Measurements from ENCODE around the gene BRSK2. TPM values are rescaled to one million over a fixed set of nuclear protein-coding genes. Genes with fewer than 3 reads are reported as not detected.
"Not testable (repeated sequence)": the region's sequence is repeated elsewhere in the genome, so short reads cannot be mapped to it uniquely, and the experiment has no call there.

BRSK2 gene
- total and polyA plus RNA-seq, 2 experiments from 2014 or later = 4.7 to 13.6 TPM

DNA sequence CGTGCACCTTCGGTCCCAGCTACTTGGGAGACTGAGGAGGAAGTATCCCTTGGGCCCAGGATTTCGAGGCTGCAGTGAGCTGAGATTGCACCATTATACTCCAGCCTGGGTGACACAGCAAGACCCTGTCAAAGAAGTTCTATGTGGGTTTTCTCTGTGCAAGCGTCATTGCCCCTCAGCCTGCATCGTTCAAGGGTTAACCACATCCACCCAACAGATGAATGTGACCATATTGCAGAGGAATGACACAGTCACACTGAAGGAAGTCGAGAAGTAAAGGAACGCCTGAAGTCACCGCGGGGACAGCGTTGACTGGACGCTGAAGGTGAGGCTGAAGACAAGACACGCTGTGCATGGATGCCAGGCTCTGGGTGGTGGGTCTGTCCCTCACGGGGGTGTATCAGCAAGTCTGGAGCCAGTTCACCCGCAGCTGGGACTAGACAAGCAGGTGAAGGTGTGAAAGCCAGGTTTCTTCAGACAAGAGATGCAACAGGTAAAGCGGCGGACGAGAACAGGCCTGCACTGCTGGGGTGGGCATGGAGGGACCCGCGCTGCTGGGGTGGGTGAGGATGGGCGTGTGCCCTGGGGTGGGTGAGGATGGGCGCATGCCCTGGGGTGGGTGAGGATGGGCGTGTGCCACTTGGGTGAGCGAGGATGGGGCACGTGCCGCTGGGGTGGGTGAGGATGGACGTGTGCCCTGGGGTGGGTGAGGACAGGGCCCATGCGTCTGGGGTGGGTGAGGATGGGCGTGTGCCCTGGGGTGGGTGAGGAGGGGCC is 43.8 kb upstream of the BRSK2 start:
- no peaks in the 10 kb centered on the region for H4K20me1 ChIP-seq (ENCODE audit: insufficient read depth, poor library complexity, severe bottlenecking)
- H3K79me2 ChIP-seq = no peaks in the 10 kb centered on the region
- no peaks in the 10 kb centered on the region for H3K9me2 ChIP-seq (replicated peaks; ENCODE audit: insufficient read depth)
- H3K27ac ChIP-seq = no peak overlapping the region
- H3K9me3 ChIP-seq (ENCODE audit: low read depth) = no peaks in the 10 kb centered on the region
- no peaks in the 10 kb centered on the region for H3K36me3 ChIP-seq (replicated peaks; ENCODE audit: insufficient read depth, low read depth)
- H3K4me3 ChIP-seq = no peak overlapping the region
- H3K4me2 ChIP-seq = no peak overlapping the region
- TF ChIP-seq EZH2 (IDR thresholded peaks at IDR 0.05; ENCODE audit: borderline replicate concordance) = no peak
- TF ChIP-seq, protein P1, sequence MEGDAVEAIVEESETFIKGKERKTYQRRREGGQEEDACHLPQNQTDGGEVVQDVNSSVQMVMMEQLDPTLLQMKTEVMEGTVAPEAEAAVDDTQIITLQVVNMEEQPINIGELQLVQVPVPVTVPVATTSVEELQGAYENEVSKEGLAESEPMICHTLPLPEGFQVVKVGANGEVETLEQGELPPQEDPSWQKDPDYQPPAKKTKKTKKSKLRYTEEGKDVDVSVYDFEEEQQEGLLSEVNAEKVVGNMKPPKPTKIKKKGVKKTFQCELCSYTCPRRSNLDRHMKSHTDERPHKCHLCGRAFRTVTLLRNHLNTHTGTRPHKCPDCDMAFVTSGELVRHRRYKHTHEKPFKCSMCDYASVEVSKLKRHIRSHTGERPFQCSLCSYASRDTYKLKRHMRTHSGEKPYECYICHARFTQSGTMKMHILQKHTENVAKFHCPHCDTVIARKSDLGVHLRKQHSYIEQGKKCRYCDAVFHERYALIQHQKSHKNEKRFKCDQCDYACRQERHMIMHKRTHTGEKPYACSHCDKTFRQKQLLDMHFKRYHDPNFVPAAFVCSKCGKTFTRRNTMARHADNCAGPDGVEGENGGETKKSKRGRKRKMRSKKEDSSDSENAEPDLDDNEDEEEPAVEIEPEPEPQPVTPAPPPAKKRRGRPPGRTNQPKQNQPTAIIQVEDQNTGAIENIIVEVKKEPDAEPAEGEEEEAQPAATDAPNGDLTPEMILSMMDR (IDR thresholded peaks at IDR 0.05; ENCODE audit: poor library complexity) = no peak
- no peak for TF ChIP-seq EZH2phosphoT487 (IDR thresholded peaks at IDR 0.05; ENCODE audit: low read depth, severe bottlenecking, unreplicated experiment)
- no peaks in the 10 kb centered on the region for H3K4me1 ChIP-seq (ENCODE audit: insufficient read depth)
- no peak for DNase-seq (ENCODE audit: low spot score)
- WGBS (ENCODE audit: low lambda C conversion rate, missing lambda C conversion rate) = 88% methylated on average over 22 of the region's 28 CpGs
- no peak overlapping the region for H2AFZ ChIP-seq
- H3K27me3 ChIP-seq = no peaks in the 10 kb centered on the region

DNA sequence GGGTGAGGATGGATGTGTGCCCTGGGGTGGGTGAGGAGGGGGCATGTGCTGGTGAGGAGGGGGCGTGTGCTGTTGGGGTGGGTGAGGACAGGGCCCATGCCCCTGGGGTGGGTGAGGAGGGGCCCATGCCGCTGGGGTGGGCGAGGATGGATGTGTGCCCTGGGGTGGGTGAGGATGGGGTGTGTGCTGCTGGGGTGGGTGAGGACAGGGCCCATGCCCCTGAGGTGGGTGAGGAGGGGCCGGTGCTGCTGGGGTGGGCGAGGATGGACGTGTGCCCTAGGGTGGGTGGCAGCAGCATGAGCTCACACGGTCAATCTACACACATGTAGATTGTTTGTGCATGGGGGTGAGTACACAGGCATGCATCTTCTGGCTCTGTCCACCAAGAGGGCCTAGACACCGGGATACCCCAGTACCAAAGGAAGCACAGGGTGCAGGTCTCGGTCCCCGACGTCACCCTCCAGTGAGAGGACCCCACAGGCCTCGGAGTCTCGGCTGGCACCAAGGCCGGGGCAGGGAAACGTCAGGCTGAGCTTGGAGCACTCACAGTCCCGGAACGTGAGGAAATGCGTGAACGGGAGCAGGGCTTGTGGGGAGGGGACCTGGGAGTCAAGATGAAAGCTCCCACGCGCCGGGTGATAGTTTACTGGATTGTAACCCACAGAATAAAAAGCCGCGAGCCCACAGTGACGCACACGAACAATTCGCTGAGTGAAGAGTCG is 42.9 kb upstream of the BRSK2 start:
- TF ChIP-seq, protein P1 (IDR thresholded peaks at IDR 0.05; ENCODE audit: poor library complexity) = no peak
- no peak for TF ChIP-seq EZH2 (IDR thresholded peaks at IDR 0.05; ENCODE audit: borderline replicate concordance)
- TF ChIP-seq EZH2phosphoT487 (IDR thresholded peaks at IDR 0.05; ENCODE audit: low read depth, severe bottlenecking, unreplicated experiment) = no peak
- H3K9me3 ChIP-seq (ENCODE audit: low read depth) = no peaks in the 10 kb centered on the region
- H3K36me3 ChIP-seq (replicated peaks; ENCODE audit: insufficient read depth, low read depth) = no peaks in the 10 kb centered on the region
- H3K79me2 ChIP-seq = no peaks in the 10 kb centered on the region
- no peaks in the 10 kb centered on the region for H3K4me1 ChIP-seq (ENCODE audit: insufficient read depth)
- H3K4me2 ChIP-seq = no peak overlapping the region
- H3K4me3 ChIP-seq = no peak overlapping the region
- no peak overlapping the region for H3K27ac ChIP-seq
- H3K27me3 ChIP-seq = no peaks in the 10 kb centered on the region
- H4K20me1 ChIP-seq (ENCODE audit: insufficient read depth, poor library complexity, severe bottlenecking) = no peaks in the 10 kb centered on the region
- no peak overlapping the region for H2AFZ ChIP-seq
- DNase-seq (ENCODE audit: low spot score) = no peak
- 92% methylated on average over 24 of the region's 28 CpGs for WGBS (ENCODE audit: low lambda C conversion rate, missing lambda C conversion rate)
- H3K9me2 ChIP-seq (replicated peaks; ENCODE audit: insufficient read depth) = no peaks in the 10 kb centered on the region

DNA sequence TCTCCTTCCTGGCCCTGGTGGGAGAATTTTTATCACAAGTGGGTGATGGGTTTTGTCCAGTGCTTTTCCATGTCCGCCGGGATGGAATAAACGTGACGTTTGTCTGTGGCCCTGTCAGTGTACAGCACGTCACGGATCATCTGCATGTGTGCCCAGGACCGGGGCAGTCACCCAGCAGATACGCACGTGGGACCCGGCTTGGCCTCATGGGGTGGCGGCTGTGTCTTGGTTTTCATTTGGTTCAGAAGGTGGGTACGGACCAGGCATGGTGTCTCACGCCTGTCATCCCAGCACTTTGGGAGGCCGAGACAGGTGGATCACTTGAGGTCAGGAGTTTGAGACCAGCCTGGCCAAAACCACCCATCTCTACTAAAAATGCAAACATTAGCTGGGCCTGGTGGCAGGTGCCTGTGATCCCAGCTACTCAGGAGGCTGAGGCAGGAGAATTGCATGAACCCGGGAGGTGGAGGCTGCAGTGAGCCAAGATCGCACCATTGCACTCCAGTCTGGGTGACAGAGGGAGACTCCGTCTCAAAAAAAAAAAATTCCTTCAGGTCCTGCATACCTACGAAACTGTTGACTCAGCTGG is 42.2 kb upstream of the BRSK2 start:
- WGBS (ENCODE audit: low lambda C conversion rate, missing lambda C conversion rate) = 93% methylated on average over 18 of the region's 18 CpGs
- not testable (repeated sequence) for H2AFZ ChIP-seq; H3K9me2 ChIP-seq (replicated peaks; ENCODE audit: insufficient read depth); H3K4me2 ChIP-seq; H4K20me1 ChIP-seq (ENCODE audit: insufficient read depth, poor library complexity, severe bottlenecking); H3K4me3 ChIP-seq; H3K27ac ChIP-seq; H3K4me1 ChIP-seq (ENCODE audit: insufficient read depth); H3K36me3 ChIP-seq (replicated peaks; ENCODE audit: insufficient read depth, low read depth); H3K27me3 ChIP-seq; DNase-seq (ENCODE audit: low spot score); H3K9me3 ChIP-seq (ENCODE audit: low read depth); H3K79me2 ChIP-seq
